Activated naive CD4-positive, alpha-beta T cell treated with anti-CD3 and anti-CD28 coated beads, Interleukin-2, amount 50 U/mL, for 24 hours (primary cell): ENCODE data around the gene TDRD12.

ENCODE experiments used
- H3K27ac Mint-ChIP-seq: one replicate; pipeline ENCODE4 v1.8.0; 2021; ENCODE audit warnings: mild to moderate bottlenecking, mixed read lengths
- H3K27me3 Mint-ChIP-seq: one replicate; pipeline ENCODE4 v1.8.0; 2021; ENCODE audit warnings: mixed read lengths
- H3K36me3 Mint-ChIP-seq: one replicate; pipeline ENCODE4 v1.8.0; 2021; ENCODE audit warnings: mixed read lengths
- H3K4me1 Mint-ChIP-seq: one replicate; pipeline ENCODE4 v1.8.0; 2021; ENCODE audit warnings: mixed read lengths
- H3K4me3 Mint-ChIP-seq: one replicate; pipeline ENCODE4 v1.8.0; 2021; ENCODE audit warnings: mild to moderate bottlenecking, mixed read lengths
- H3K9me3 Mint-ChIP-seq: one replicate; pipeline ENCODE4 v1.8.0; 2021; ENCODE audit warnings: mixed read lengths

The TDRD12 gene

GRCh38 chr19:32868206-32868950, 148.8 kb downstream of the TDRD12 start:
- Mint-ChIP-seq H3K27ac (no peak overlapping the region), H3K27me3 (no peaks in the 10 kb centered on the region), H3K36me3 (no peaks in the 10 kb centered on the region), H3K4me3 (no peak overlapping the region), H3K4me1 (no peaks in the 10 kb centered on the region), H3K9me3 (no peaks in the 10 kb centered on the region)

GRCh38 chr19:32869369-32869965, 149.9 kb downstream of the TDRD12 start, which contains the start of gene SLC7A9:
TSS of gene SLC7A9 (minus strand) at chr19:32869767. CDS start at chr19:32868534, 1,233 bp downstream.
- H3K27me3 Mint-ChIP-seq: no peaks in the 10 kb centered on the region
- no peak within 1 kb of the TSS for H3K27ac Mint-ChIP-seq
- H3K9me3 Mint-ChIP-seq: no peaks in the 10 kb centered on the region
- no peak within 1 kb of the TSS for H3K4me3 Mint-ChIP-seq
- H3K4me1 Mint-ChIP-seq: no peaks in the 10 kb centered on the region
- no peaks in the 10 kb centered on the region for H3K36me3 Mint-ChIP-seq

GRCh38 chr19:32869966-32870573, 150.5 kb downstream of the TDRD12 start:
- H3K4me3 Mint-ChIP-seq: no peak overlapping the region
- no peaks in the 10 kb centered on the region for H3K36me3 Mint-ChIP-seq

GRCh38 chr19:32870981-32871451, 151.4 kb downstream of the TDRD12 start:
- Mint-ChIP-seq H3K4me3 (no peak overlapping the region), H3K36me3 (no peaks in the 10 kb centered on the region), H3K9me3 (no peaks in the 10 kb centered on the region), H3K27ac (no peak overlapping the region), H3K27me3 (no peaks in the 10 kb centered on the region), H3K4me1 (no peaks in the 10 kb centered on the region)

More at GRCh38 chr19:32869966-32870573, 150.5 kb downstream of the TDRD12 start:
- Mint-ChIP-seq H3K4me1 (no peaks in the 10 kb centered on the region), H3K27ac (no peak overlapping the region), H3K27me3 (no peaks in the 10 kb centered on the region), H3K9me3 (no peaks in the 10 kb centered on the region)

GRCh38 chr19:32872391-32872790, 152.8 kb downstream of the TDRD12 start:
- Mint-ChIP-seq H3K9me3 (no peaks in the 10 kb centered on the region), H3K36me3 (no peaks in the 10 kb centered on the region), H3K27me3 (no peaks in the 10 kb centered on the region), H3K27ac (no peak overlapping the region), H3K4me1 (no peaks in the 10 kb centered on the region), H3K4me3 (no peak overlapping the region)

GRCh38 chr19:32873247-32873959, 153.8 kb downstream of the TDRD12 start:
- Mint-ChIP-seq H3K4me1 (no peaks in the 10 kb centered on the region), H3K4me3 (no peak overlapping the region), H3K27me3 (no peaks in the 10 kb centered on the region), H3K36me3 (peaks cover 3% of the 10 kb centered on the region), H3K9me3 (no peaks in the 10 kb centered on the region), H3K27ac (no peak overlapping the region)

GRCh38 chr19:32874605-32875004, 155.0 kb downstream of the TDRD12 start:
- no peaks in the 10 kb centered on the region for H3K27me3 Mint-ChIP-seq
- H3K4me3 Mint-ChIP-seq: no peak overlapping the region
- peaks cover 4% of the 10 kb centered on the region for H3K36me3 Mint-ChIP-seq
- H3K27ac Mint-ChIP-seq: no peak overlapping the region
- no peaks in the 10 kb centered on the region for H3K4me1 Mint-ChIP-seq
- H3K9me3 Mint-ChIP-seq: no peaks in the 10 kb centered on the region

GRCh38 chr19:32875428-32875827, 155.9 kb downstream of the TDRD12 start:
- H3K4me3 Mint-ChIP-seq: no peak overlapping the region
- H3K27ac Mint-ChIP-seq: no peak overlapping the region
- no peaks in the 10 kb centered on the region for H3K27me3 Mint-ChIP-seq
- H3K4me1 Mint-ChIP-seq: no peaks in the 10 kb centered on the region
- peaks cover 4% of the 10 kb centered on the region for H3K36me3 Mint-ChIP-seq
- H3K9me3 Mint-ChIP-seq: no peaks in the 10 kb centered on the region

- Mint-ChIP-seq H3K36me3 (peaks cover 4% of the 10 kb centered on the region), H3K27me3 (no peaks in the 10 kb centered on the region), H3K4me1 (no peaks in the 10 kb centered on the region), H3K27ac (no peak overlapping the region), H3K9me3 (no peaks in the 10 kb centered on the region), H3K4me3 (no peak overlapping the region)
Measured at GRCh38 chr19:32876236-32876918, 156.8 kb downstream of the TDRD12 start.

GRCh38 chr19:32876919-32877285, 157.3 kb downstream of the TDRD12 start:
- peaks cover 4% of the 10 kb centered on the region for H3K36me3 Mint-ChIP-seq
- no peaks in the 10 kb centered on the region for H3K4me1 Mint-ChIP-seq
- H3K27ac Mint-ChIP-seq: no peak overlapping the region

More at GRCh38 chr19:32876919-32877285, 157.3 kb downstream of the TDRD12 start:
- Mint-ChIP-seq H3K9me3 (no peaks in the 10 kb centered on the region), H3K27me3 (no peaks in the 10 kb centered on the region), H3K4me3 (no peak overlapping the region)
